Thyroid gland (tissue), 4 donors: ENCODE measurements around the gene ANAPC5.

Source experiments
- POLR2A ChIP-seq, 2 donors: fragments of 450-650 bp; IDR thresholded peaks; one replicate each; pipeline ENCODE4 v1.6.1; 2017; ENCODE audit warnings: antibody characterized with exemption in 2 of 2, mild to moderate bottlenecking in 2 of 2, moderate library complexity in 1 of 2
- TF ChIP-seq, protein P1 (sequence below), 6 experiments: fragments of 200-600 bp in 3 of 6; fragments of 450-650 bp in 3 of 6; sonication (generic) in 3 of 6; IDR thresholded peaks; one replicate each; pipeline ENCODE4 v1.5.1; 2016 to 2019; ENCODE audit warnings: antibody characterized with exemption in 6 of 6, mild to moderate bottlenecking in 2 of 6, inconsistent platforms in 1 of 6, moderate library complexity in 1 of 6

DNA sequence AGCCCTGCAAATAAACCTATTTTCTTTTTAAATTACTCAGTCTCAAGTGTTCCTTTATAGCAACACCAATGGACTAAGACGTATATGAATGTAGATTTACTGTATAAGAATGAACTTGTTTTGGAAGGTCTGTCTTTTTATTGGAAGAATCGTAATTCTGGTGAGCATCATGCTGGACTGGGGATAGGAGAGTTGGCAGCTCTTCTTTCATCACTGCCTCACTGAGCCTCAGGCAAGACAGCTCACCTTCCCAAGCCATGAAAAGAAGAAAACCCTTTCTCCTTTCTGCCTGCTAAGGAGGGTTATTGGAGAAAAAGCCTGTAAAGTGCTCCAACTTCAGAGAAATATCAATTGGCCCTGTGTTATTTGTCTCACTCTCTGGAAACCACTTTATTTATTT, 38.6 kb upstream of the ANAPC5 start:
- no peak for TF ChIP-seq POLR2A (IDR thresholded peaks at IDR 0.05)
- TF ChIP-seq, protein P1, sequence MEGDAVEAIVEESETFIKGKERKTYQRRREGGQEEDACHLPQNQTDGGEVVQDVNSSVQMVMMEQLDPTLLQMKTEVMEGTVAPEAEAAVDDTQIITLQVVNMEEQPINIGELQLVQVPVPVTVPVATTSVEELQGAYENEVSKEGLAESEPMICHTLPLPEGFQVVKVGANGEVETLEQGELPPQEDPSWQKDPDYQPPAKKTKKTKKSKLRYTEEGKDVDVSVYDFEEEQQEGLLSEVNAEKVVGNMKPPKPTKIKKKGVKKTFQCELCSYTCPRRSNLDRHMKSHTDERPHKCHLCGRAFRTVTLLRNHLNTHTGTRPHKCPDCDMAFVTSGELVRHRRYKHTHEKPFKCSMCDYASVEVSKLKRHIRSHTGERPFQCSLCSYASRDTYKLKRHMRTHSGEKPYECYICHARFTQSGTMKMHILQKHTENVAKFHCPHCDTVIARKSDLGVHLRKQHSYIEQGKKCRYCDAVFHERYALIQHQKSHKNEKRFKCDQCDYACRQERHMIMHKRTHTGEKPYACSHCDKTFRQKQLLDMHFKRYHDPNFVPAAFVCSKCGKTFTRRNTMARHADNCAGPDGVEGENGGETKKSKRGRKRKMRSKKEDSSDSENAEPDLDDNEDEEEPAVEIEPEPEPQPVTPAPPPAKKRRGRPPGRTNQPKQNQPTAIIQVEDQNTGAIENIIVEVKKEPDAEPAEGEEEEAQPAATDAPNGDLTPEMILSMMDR (IDR thresholded peaks at IDR 0.05), result no peak
